GM12801 (cell line): ENCODE results near the gene DDX39B.

Experiments used
- CTCF ChIP-seq: IDR thresholded peaks from one replicate; pipeline ENCODE4 v1.5.1; 2011; ENCODE audit warnings: control low read depth; ENCODE audit not compliant: insufficient read length; ENCODE audit errors: extremely low read depth

DDX39B gene

GRCh38 chr6:31547727-31548543 lies 6.1 kb upstream of the DDX39B start:
- no peak for TF ChIP-seq CTCF

GRCh38 chr6:31546958-31547726 lies 5.3 kb upstream of the DDX39B start, which contains the start of gene NFKBIL1:
Gene NFKBIL1, plus strand, starts transcription at chr6:31547608. Its CDS starts 87 bp downstream, at chr6:31547695.
- no peak for TF ChIP-seq CTCF

DNA sequence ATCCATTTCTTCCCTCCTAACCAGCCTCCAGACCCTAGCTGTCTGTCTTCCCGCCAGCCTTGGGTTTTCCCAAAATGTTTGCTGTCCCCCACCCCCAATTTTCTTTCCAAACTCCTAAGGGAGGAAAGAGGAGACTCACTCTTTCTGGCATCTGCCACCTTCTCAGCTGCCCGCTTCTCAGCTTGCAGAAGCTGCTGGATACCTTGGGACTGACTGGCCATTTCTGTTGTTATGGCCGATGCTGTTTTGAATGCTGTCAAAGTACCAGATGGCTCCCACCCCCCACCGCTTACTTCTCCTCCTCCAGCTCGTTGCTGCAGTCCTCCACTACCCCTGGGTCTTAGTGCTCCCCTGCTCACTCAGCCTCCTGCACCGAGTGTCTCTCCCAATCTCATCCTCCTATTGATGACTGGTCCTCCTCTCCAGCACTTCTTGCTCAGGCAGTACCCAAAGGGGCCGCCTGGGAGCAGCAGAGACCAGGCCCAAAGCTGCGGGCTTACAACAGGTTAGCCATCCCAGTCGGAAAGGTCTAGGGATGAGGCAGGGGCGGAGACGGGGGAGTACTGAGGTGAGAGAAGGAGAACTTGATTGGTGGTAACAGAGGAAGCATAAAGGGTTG lies 4.6 kb upstream of the DDX39B start, which contains the start of gene ATP6V1G2:
Gene ATP6V1G2 (minus strand): TSS at position 270 of the 619 bp plus-strand sequence. CDS start 49 bp downstream, at position 221.
- TF ChIP-seq CTCF, result peak; percentile 83

DNA sequence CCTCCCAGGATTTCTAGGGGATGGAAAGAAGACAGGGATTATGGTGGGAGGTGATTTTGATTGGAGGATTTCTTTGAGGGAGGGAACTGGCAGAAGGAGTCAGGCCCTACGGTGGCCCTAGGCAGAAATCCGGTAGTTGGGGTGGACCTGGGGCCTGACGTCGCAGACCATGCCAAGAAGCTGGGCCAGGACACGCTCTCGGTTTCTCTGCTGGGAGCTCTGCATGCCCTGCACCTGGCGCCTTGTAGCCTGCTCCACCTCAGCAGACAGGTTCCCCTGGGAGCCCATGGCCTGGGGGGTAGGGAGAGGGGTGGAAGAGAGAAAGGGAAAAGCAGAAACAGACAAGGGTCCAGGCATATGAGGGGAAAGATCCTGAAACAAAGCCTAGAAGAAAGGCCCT lies 3.5 kb upstream of the DDX39B start:
- no peak for TF ChIP-seq CTCF

- no peak for TF ChIP-seq CTCF
Observed at GRCh38 chr6:31544676-31545075, 2.9 kb upstream of the DDX39B start.

GRCh38 chr6:31543639-31544038 lies 1.8 kb upstream of the DDX39B start:
- no peak for TF ChIP-seq CTCF

GRCh38 chr6:31541059-31541657 lies 645 bp downstream of the DDX39B start:
- TF ChIP-seq CTCF, result no peak
